Dermis lymphatic vessel endothelial cell (primary cell): Measurements from ENCODE around the gene IREB2. TPM values are rescaled to one million over a fixed set of nuclear protein-coding genes. Genes with fewer than 3 reads are reported as not detected.

ENCODE experiments used
- total RNA-seq: library from RNA; depleted of rRNA; stranded (reverse); fragments of >200 nt; gene quantifications from 2 replicates; pipeline ENCODE4 v1.2.1, GENCODE V29; 2014

Gene IREB2
- 28.4 and 30.3 TPM in 2 replicates for total RNA-seq

GRCh38 chr15:78437762-78438618 lies at the start of gene IREB2:
IREB2 (plus strand) TSS chr15:78438216; CDS start chr15:78438338, 122 bp downstream.

GRCh38 chr15:78506971-78507830 lies 69.2 kb downstream of the IREB2 start, which contains the start of gene HYKK:
HYKK (plus strand) TSS chr15:78507577; CDS start chr15:78513089, 5,512 bp downstream.

GRCh38 chr15:78540141-78540870 lies 102.3 kb downstream of the IREB2 start, which contains the start of gene PSMA4:
PSMA4 (plus strand) TSS chr15:78540444; CDS start chr15:78541928, 1,484 bp downstream.

Other genes with a start within 250 kb of the IREB2 start
- not detected in 2 replicates for gene ACSBG1, start 203.7 kb upstream of the IREB2 start, total RNA-seq
- gene DNAJA4, start 173.7 kb upstream of the IREB2 start, total RNA-seq: 0.86 and 1.3 TPM in 2 replicates
- gene SKIC8, start 138.6 kb upstream of the IREB2 start, total RNA-seq: 79.1 and 96.0 TPM in 2 replicates
- gene CRABP1, start 97.9 kb upstream of the IREB2 start, total RNA-seq: not detected in 2 replicates
- 1.3 and 1.6 TPM in 2 replicates for gene HYKK, start 69.4 kb downstream of the IREB2 start, total RNA-seq
- gene PSMA4, start 102.2 kb downstream of the IREB2 start, total RNA-seq: 160 and 237 TPM in 2 replicates
- gene CHRNA5, start 127.3 kb downstream of the IREB2 start, total RNA-seq: 1.7 and 3.6 TPM in 2 replicates
- gene CHRNA3, start 182.8 kb downstream of the IREB2 start, total RNA-seq: not detected in 2 replicates
- gene CHRNB4, start 203.0 kb downstream of the IREB2 start, total RNA-seq: not detected in 2 replicates